Peyer's patch (tissue), 4 donors: ENCODE data around the gene FERMT2.

Experiments
- POLR2A ChIP-seq, 2 donors: fragments of 450-650 bp; IDR thresholded peaks; one replicate each; pipeline ENCODE4 v1.5.1; 2017; ENCODE audit warnings: antibody characterized with exemption in 2 of 2, mild to moderate bottlenecking in 2 of 2, moderate library complexity in 2 of 2
- TF ChIP-seq, protein P1 (sequence below), 6 experiments: fragments of 450-650 bp in 4 of 6; fragments of 200-600 bp in 2 of 6; sonication (generic) in 1 of 6; IDR thresholded peaks; one replicate each; pipeline ENCODE4 v1.5.1; 2017 to 2019; ENCODE audit warnings: antibody characterized with exemption in 6 of 6, mild to moderate bottlenecking in 3 of 6, moderate library complexity in 1 of 6

DNA sequence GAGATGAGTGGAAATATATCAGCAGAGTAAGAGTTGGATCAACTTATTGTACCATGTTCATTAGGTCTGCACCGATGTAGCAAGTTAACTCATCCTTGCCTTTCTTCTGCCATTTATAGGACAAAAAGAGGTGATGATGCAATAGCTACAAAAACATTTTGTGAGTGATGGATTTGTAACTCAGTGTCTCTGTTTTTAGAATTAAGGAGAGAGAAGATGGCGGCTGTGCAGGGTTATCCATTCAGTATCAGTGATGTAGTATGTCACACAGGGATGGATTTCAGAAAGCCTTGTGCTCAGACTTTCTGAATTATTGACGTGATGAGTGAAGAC lies 97.4 kb downstream of the FERMT2 start:
- TF ChIP-seq, protein P1, sequence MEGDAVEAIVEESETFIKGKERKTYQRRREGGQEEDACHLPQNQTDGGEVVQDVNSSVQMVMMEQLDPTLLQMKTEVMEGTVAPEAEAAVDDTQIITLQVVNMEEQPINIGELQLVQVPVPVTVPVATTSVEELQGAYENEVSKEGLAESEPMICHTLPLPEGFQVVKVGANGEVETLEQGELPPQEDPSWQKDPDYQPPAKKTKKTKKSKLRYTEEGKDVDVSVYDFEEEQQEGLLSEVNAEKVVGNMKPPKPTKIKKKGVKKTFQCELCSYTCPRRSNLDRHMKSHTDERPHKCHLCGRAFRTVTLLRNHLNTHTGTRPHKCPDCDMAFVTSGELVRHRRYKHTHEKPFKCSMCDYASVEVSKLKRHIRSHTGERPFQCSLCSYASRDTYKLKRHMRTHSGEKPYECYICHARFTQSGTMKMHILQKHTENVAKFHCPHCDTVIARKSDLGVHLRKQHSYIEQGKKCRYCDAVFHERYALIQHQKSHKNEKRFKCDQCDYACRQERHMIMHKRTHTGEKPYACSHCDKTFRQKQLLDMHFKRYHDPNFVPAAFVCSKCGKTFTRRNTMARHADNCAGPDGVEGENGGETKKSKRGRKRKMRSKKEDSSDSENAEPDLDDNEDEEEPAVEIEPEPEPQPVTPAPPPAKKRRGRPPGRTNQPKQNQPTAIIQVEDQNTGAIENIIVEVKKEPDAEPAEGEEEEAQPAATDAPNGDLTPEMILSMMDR (IDR thresholded peaks at IDR 0.05) = no peak
- no peak for TF ChIP-seq POLR2A (IDR thresholded peaks at IDR 0.05)
